GM10248 (cell line): ENCODE data around the gene STAB2.

Experiments
- CTCF ChIA-PET: fragments of 300-600 bp; sonication (Branson Sonifier 250); formaldehyde crosslinking; extraction: SDS; loops from one replicate; lab custom pipeline; 2021; ENCODE audit warnings: antibody characterized with exemption; lab: Yijun Ruan, JAX
- POLR2A ChIA-PET: fragments of 350-650 bp; sonication (Branson Sonifier 250); formaldehyde crosslinking; extraction: SDS; loops from one replicate; lab custom pipeline; 2020; ENCODE audit warnings: antibody characterized with exemption; lab: Yijun Ruan, JAX
- DNase-seq: peaks from one replicate; pipeline ENCODE4 v3.0.0; 2012; ENCODE audit errors: extremely low spot score
- TF ChIP-seq, protein P1 (sequence below): IDR thresholded peaks from 2 replicates; pipeline ENCODE4 v1.5.1; 2012; ENCODE audit warnings: mild to moderate bottlenecking, low read depth; ENCODE audit errors: extremely low read depth, missing control alignments, control extremely low read depth

Gene STAB2

DNA sequence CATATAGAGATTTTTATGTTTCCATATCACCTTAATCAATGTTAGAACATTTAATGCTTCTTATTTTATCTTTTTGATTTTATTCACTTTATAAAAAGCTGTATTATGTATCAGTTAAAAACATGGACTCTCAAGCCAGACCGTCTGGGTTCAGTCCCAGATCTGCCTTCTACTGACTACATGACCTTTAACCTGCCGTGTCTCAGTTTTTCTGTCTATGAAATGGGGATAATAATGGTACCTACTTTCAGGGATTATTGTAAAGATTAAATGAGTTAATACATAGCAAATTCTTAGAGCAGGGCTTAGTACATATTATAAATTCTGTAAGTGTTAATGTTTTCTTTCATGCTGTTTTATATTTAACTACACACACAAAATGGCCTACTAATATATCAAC is 50.4 kb downstream of the STAB2 start:
- DNase-seq: no peak
- CTCF ChIA-PET: interaction anchor here (1.4 kb wide), 1 partner anchor 64 kb away, joined by 3 read pairs; no protein-coding TSS in a partner anchor
- TF ChIP-seq, protein P1, sequence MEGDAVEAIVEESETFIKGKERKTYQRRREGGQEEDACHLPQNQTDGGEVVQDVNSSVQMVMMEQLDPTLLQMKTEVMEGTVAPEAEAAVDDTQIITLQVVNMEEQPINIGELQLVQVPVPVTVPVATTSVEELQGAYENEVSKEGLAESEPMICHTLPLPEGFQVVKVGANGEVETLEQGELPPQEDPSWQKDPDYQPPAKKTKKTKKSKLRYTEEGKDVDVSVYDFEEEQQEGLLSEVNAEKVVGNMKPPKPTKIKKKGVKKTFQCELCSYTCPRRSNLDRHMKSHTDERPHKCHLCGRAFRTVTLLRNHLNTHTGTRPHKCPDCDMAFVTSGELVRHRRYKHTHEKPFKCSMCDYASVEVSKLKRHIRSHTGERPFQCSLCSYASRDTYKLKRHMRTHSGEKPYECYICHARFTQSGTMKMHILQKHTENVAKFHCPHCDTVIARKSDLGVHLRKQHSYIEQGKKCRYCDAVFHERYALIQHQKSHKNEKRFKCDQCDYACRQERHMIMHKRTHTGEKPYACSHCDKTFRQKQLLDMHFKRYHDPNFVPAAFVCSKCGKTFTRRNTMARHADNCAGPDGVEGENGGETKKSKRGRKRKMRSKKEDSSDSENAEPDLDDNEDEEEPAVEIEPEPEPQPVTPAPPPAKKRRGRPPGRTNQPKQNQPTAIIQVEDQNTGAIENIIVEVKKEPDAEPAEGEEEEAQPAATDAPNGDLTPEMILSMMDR: no peak
- POLR2A ChIA-PET: no interaction called here

DNA sequence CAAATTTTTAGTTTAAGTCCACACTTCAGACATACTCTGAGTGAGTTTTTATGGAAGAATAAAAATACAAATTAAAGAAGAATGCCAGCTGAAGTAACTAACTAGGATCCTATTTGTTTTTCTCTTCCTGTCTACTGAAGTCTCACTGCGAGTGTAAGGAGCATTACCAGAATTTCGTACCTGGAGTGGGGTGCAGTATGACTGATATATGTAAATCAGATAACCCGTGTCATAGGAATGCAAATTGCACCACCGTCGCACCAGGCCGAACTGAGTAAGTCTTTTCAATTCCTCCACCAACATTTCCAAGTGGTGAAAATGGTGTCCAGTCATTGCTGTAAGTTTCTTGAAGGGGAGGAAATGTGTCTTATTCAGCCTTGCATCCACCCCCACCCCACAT is 52.9 kb downstream of the STAB2 start:
- POLR2A ChIA-PET: no interaction called here
- DNase-seq: no peak
- CTCF ChIA-PET: interaction anchor here (0.7 kb wide), 1 partner anchor 57 kb away, joined by 3 read pairs; no protein-coding TSS in a partner anchor
- TF ChIP-seq, protein P1: no peak

DNA sequence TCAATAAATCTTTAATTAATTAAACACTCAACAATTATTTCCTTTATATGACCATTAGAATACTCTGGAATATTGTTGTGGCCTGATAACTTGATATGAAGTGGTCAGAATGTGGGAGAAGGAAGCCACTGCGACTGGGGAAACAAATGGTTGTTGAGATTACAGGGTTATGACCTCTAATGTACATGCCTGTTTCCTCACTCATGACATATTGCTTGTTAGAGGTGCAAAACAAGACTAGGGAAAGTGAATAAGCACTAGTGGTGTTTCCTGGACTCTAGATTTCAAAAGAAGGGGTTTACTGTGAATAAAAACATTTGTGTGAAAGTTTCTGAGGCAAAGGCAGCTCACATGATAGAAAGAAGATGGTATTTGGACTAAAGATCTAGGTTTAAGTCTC is 53.3 kb downstream of the STAB2 start:
- no peak for DNase-seq
- CTCF ChIA-PET: interaction anchor here (1.2 to 3.8 kb wide), 2 partner anchors 7 to 14 kb away, joined by 4 to 43 read pairs; no protein-coding TSS in a partner anchor
- TF ChIP-seq, protein P1: no peak
- POLR2A ChIA-PET: no interaction called here

DNA sequence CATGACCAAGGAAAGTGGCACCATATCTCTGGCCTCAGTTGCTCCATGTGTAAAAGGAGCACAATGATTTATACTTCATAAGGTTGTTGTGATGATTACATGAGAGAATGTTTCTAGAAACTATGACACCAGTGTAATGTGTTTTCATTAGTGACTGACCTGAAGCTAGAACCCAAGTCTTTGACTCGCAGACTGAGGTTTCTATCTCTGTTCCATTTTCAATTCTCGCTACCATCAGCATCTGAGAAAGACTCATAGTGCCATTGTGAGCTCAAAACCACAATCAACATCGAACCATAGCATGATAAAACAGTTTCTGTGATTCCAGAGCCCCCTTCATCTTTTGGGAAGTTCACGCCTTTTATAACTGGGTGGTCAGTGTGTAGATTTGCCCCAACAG is 53.8 kb downstream of the STAB2 start:
- POLR2A ChIA-PET: no interaction called here
- CTCF ChIA-PET: interaction anchor here (1.2 to 3.8 kb wide), 3 partner anchors 8 to 14 kb away, joined by 4 to 43 read pairs (median 7); no protein-coding TSS in a partner anchor
- TF ChIP-seq, protein P1: no peak
- peak; percentile 12 for DNase-seq

DNA sequence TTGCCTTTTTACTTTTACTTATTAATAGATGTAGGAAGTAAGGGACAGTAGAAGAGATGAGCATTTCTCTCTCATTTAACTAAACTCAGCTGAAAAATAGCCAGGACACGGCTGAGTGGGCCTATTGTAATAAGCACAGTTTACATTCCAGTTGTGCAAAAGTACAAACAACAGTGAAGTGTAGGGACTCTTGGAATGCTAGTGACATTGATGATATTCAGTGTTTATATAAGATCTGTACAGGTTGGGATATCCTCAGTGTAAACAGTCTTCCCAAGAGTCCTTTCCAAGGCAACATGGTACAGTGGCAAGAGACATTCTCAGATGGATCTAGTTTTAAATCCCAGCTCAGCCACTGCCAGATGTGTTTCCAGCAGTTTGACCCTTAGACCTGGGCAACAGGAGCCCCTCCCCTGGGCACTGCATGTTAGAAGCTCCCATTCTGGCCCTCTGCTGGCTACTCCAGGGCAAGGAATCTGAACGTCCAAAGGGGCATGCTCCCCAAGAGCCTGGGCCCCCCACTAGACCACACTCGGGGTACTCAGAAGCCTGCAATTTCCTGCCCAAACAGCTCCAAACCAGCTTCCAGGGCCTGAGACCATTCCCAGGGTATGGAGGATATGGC is 55.3 kb downstream of the STAB2 start:
- CTCF ChIA-PET: interaction anchor here (1.4 to 3.8 kb wide), 4 partner anchors 9 to 759 kb away, joined by 3 to 43 read pairs (median 6); no protein-coding TSS in a partner anchor
- TF ChIP-seq, protein P1: no peak
- POLR2A ChIA-PET: no interaction called here
- DNase-seq: no peak

DNA sequence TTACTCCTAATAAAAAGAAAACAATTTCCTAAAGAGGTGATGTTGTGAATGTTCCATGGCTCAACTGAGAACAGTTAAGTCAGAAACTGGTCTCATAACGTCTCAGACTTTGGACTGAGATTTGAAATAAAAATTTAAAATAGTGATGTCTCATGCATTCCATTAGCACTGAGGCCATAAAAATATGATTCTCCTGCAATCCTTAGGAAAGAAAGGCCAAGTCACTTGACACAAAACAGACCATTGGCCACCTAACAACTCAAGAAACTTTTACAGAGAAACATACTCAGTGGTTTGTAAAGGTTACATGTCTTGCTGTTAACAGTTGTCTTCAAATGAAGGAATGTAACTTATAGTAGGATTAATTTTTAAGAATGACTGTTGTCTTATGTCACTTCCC is 58.1 kb downstream of the STAB2 start:
- CTCF ChIA-PET: interaction anchor here (0.9 kb wide), 1 partner anchor 24 kb away, joined by 3 read pairs; no protein-coding TSS in a partner anchor
- TF ChIP-seq, protein P1: no peak
- no peak for DNase-seq
- POLR2A ChIA-PET: no interaction called here
